Measurements from ENCODE around the gene TERT.

DNA sequence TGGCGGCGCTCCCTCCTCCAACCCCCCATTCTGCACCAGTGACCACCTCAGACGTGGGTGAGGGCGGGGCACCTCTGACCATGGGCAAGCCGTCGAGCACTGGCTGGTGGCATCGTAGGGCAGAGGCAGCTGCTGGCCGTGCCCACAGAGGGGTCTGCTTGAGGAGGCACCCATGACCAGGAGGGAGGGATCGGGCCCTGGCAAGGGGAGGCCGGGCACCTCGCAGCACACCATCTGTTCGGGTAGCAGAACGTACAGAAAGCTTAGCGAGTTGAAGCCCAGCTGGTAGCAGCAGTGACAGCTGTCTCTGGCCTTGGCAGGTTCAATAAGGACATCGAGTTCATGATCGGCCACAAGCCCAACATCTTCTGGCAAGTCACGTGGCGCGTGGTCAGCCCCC is 74.0 kb downstream of the TERT start:
- TF ChIP-seq CEBPB (IDR thresholded peaks at IDR 0.05; ENCODE audit: low read depth, low read length) (no peak), CTCF (conservative IDR thresholded peaks at IDR 0.05; ENCODE audit: low read depth, low read length) (no peak), MAZ (IDR thresholded peaks at IDR 0.05; ENCODE audit: borderline replicate concordance, low read depth, low read length) (no peak), FOS (IDR thresholded peaks at IDR 0.05; ENCODE audit: low read depth, low read length) (no peak), RAD21 (IDR thresholded peaks at IDR 0.05; ENCODE audit: low read length) (no peak), POLR2A (IDR thresholded peaks at IDR 0.05; ENCODE audit: low read depth, low read length) (no peak), SMC3 (IDR thresholded peaks at IDR 0.05; ENCODE audit: low read depth, low read length) (no peak)
- TF ChIP-seq, protein P1, sequence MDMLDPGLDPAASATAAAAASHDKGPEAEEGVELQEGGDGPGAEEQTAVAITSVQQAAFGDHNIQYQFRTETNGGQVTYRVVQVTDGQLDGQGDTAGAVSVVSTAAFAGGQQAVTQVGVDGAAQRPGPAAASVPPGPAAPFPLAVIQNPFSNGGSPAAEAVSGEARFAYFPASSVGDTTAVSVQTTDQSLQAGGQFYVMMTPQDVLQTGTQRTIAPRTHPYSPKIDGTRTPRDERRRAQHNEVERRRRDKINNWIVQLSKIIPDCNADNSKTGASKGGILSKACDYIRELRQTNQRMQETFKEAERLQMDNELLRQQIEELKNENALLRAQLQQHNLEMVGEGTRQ (IDR thresholded peaks at IDR 0.05; ENCODE audit: low read depth, low read length): no peak
